ENCODE data around the gene ATG2A.

DNA sequence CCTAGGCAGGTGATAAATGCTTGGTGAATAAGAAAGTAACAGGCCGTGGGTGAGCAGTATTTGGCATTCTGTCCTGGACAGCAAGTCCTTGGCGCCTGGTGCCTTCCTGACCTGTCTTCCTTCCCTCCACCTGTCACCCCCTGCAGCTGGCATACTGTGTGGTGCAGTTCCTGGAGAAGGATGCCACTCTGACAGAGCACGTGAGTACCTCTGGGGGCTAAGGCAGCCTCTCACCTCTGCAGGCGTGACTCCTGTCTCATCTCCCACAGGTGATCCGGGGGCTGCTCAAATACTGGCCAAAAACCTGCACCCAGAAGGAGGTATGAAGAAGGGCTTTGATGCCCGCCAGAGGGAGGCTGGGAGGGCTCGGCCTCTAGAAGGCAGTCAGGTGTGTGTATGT lies 14.3 kb upstream of the ATG2A start:
- TF ChIP-seq, protein P1, sequence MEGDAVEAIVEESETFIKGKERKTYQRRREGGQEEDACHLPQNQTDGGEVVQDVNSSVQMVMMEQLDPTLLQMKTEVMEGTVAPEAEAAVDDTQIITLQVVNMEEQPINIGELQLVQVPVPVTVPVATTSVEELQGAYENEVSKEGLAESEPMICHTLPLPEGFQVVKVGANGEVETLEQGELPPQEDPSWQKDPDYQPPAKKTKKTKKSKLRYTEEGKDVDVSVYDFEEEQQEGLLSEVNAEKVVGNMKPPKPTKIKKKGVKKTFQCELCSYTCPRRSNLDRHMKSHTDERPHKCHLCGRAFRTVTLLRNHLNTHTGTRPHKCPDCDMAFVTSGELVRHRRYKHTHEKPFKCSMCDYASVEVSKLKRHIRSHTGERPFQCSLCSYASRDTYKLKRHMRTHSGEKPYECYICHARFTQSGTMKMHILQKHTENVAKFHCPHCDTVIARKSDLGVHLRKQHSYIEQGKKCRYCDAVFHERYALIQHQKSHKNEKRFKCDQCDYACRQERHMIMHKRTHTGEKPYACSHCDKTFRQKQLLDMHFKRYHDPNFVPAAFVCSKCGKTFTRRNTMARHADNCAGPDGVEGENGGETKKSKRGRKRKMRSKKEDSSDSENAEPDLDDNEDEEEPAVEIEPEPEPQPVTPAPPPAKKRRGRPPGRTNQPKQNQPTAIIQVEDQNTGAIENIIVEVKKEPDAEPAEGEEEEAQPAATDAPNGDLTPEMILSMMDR (IDR thresholded peaks at IDR 0.05; ENCODE audit: insufficient read depth, low read length) = no peak
- TF ChIP-seq POLR2AphosphoS5 (IDR thresholded peaks at IDR 0.05; ENCODE audit: low read depth) (no peak), SPI1 (IDR thresholded peaks at IDR 0.05; ENCODE audit: borderline replicate concordance, low read depth) (no peak), GABPA (IDR thresholded peaks at IDR 0.05; ENCODE audit: low read depth) (no peak)
- TF ChIP-seq, protein P2, sequence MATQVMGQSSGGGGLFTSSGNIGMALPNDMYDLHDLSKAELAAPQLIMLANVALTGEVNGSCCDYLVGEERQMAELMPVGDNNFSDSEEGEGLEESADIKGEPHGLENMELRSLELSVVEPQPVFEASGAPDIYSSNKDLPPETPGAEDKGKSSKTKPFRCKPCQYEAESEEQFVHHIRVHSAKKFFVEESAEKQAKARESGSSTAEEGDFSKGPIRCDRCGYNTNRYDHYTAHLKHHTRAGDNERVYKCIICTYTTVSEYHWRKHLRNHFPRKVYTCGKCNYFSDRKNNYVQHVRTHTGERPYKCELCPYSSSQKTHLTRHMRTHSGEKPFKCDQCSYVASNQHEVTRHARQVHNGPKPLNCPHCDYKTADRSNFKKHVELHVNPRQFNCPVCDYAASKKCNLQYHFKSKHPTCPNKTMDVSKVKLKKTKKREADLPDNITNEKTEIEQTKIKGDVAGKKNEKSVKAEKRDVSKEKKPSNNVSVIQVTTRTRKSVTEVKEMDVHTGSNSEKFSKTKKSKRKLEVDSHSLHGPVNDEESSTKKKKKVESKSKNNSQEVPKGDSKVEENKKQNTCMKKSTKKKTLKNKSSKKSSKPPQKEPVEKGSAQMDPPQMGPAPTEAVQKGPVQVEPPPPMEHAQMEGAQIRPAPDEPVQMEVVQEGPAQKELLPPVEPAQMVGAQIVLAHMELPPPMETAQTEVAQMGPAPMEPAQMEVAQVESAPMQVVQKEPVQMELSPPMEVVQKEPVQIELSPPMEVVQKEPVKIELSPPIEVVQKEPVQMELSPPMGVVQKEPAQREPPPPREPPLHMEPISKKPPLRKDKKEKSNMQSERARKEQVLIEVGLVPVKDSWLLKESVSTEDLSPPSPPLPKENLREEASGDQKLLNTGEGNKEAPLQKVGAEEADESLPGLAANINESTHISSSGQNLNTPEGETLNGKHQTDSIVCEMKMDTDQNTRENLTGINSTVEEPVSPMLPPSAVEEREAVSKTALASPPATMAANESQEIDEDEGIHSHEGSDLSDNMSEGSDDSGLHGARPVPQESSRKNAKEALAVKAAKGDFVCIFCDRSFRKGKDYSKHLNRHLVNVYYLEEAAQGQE (IDR thresholded peaks at IDR 0.05; ENCODE audit: insufficient replicate concordance, low read depth) = no peak

Measured in HL-60 (cell line).